ENCODE data around the gene STPG1.

Gene STPG1

GRCh38 chr1:24337455-24337854 lies 76.1 kb downstream of the STPG1 start:
- DNase-seq, result no peak

GRCh38 chr1:24336075-24336474 lies 77.5 kb downstream of the STPG1 start:
- DNase-seq, result no peak

GRCh38 chr1:24331961-24332673 lies 81.5 kb downstream of the STPG1 start:
- DNase-seq, result no peak

- DNase-seq, result no peak
These were observed 83.6 kb downstream of the STPG1 start for GRCh38 chr1:24329797-24330543.

GRCh38 chr1:24329331-24329730 lies 84.3 kb downstream of the STPG1 start:
- DNase-seq, result no peak

GRCh38 chr1:24327891-24328290 lies 85.7 kb downstream of the STPG1 start:
- DNase-seq, result no peak

- DNase-seq, result no peak
These were observed 86.1 kb downstream of the STPG1 start for GRCh38 chr1:24327486-24327885.

GRCh38 chr1:24325587-24326449 lies 87.8 kb downstream of the STPG1 start:
- no peak for DNase-seq

- no peak for DNase-seq
These were observed 88.7 kb downstream of the STPG1 start for GRCh38 chr1:24324903-24325302.

GRCh38 chr1:24323281-24323680 lies 90.3 kb downstream of the STPG1 start:
- no peak for DNase-seq

GRCh38 chr1:24322470-24323177 lies 91.0 kb downstream of the STPG1 start:
- no peak for DNase-seq

GRCh38 chr1:24321697-24322469 lies 91.7 kb downstream of the STPG1 start:
- no peak for DNase-seq

- no peak for DNase-seq
These were observed 92.5 kb downstream of the STPG1 start for GRCh38 chr1:24321126-24321525.

- DNase-seq, result no peak
These were observed 93.6 kb downstream of the STPG1 start for GRCh38 chr1:24319962-24320361.

- peak; percentile 98 for DNase-seq
These were observed 94.2 kb downstream of the STPG1 start, which contains the start of gene GRHL3 for GRCh38 chr1:24319312-24319863. GRHL3 (plus strand) TSS chr1:24319357; CDS start chr1:24319552, 195 bp downstream.

GRCh38 chr1:24318615-24319311 lies 94.8 kb downstream of the STPG1 start:
- DNase-seq, result no peak

- DNase-seq, result no peak
These were observed 95.5 kb downstream of the STPG1 start for GRCh38 chr1:24317956-24318614.

- no peak for DNase-seq
These were observed 96.5 kb downstream of the STPG1 start for GRCh38 chr1:24317081-24317480.

GRCh38 chr1:24316645-24317044 lies 96.9 kb downstream of the STPG1 start:
- DNase-seq, result no peak

- no peak for DNase-seq
These were observed 98.2 kb downstream of the STPG1 start for GRCh38 chr1:24315391-24315790.

Data from NCI-H1105 treated with DMSO at 0.1 percent for 48 hours (cell line).